Left renal cortex interstitium (tissue), 4 donors: ENCODE measurements around the gene TBC1D22A. TPM values are rescaled to one million over a fixed set of nuclear protein-coding genes. Genes with fewer than 3 reads are reported as not detected.

Experiments
- DNase-seq, 4 donors: peaks; one replicate each; pipeline ENCODE4 v3.0.0-alpha.2; 2013; ENCODE audit warnings: low read depth in 4 of 4, low spot score in 2 of 4, missing footprints in 1 of 4
- polyA plus RNA-seq, 4 donors: library from polyadenylated mRNA; unstranded; fragments of 120-200 nt; gene quantifications; one replicate each; pipeline ENCODE4 v1.2.1, GENCODE V29; 2013; ENCODE audit not compliant: insufficient read length in 4 of 4

TBC1D22A gene
- polyA plus RNA-seq, 4 donors, result 17.1 to 19.2 (median 18.4) TPM

DNA sequence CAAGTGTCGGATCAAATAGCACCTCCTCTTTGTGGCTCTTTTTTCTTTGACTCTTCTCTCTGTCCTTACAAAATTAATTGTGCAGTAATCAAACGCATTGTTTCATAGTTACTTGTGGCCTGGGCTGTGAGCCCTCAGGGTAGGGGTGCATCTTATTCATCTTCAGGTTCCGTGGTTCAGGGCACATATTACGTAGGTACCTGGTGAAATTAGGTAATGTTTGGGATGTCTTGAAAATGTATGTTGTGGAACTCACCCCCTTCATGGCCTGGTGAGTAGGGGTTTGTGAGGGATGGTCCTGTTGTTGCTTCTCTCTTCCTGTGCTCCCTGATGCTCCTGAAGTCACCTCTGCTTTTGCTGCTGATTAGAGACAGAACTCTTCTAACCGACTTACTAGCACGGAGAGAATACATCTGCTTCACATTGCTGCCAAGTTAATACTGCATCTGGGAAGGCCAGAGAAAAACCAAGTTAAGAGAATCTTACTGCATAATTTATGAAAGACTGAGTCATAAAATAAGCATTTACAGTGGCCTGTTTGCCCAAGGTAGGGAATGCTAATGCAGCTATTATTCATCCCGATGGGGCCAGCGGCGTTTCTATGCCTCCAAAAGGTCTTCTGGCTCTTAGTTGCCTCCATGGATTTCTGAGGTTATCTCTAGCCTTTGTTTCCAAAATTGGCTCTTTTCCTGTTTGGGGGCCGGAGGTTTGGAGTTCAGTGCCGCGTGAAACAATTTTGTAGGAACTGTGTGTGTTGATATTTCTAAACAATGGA is 66.9 kb downstream of the TBC1D22A start:
- no peak for DNase-seq

DNA sequence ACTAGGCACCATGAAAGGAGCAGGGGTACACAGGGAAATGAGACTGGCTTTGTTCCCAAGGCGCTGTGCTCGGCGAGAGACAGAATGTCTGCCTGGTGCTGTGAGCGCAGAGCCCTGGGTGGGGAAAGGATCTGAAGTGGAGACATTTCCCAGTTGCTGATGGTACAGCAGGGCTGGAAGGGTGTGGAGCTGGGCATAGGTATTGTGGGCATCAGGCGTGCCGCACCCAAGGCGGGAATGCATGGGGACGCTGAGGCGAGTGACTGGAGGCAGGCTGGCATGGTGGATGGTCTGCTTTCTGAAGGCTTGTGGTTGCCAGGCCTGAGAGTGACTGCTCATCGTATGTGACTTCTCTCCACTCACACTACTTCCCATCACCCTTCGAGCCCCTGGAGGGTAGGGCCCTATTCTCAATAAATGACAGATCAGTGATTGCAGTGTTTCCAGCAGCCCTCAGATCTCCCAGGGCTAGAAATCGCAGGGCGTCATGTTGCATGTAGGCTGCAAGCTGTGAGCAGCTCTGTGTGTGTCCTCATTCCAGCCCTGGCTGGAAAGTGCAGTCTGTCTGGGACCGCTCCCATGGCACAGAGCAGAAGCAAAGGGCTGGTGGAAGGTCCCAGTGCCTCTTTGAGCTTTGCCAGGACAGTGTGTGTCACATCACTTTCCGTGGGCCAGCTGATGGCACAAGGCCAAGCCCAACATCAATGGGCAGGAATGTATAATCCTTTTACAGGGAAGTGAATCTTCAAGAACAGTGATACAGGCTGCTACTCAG is 67.7 kb downstream of the TBC1D22A start:
- DNase-seq, result no peak

DNA sequence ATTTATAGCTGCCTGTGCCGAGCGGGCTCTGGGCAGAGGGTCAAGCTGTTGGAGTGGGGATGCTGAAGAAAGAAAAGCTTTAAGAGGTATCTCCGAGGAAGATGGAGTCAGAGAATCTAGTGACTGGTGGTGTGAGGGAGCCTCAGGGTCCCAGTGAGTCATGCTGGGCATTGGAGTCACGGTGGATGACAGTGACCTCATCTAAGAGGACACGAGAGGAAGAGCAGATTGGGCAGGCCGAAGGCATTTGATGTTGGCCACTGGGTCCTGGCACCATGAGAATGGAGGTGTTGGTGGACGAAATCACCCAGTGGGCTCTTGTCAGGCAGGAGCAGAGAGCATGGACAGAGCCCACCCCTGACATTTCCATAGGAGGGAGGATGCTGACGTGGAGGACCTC is 68.4 kb downstream of the TBC1D22A start:
- DNase-seq, result no peak

DNA sequence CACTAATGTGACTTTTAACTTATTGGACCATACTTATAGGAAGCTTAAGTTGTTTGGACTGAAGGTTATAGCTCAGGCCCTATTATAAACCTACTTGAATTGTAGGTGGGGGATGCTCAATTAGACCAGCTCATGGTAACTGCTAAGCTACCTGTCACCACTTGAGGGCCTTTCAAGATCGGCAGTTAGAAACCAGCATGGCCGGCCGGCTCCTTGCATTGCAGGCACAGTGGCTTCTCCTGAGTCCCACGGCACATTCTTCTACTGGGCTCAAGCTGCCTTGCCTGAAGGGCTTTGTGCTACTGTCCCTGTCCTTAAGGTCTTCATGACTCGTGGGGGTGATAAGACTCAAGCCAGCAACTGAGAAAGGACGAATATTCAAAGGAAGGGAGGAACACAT is 70.8 kb downstream of the TBC1D22A start:
- no peak for DNase-seq

DNA sequence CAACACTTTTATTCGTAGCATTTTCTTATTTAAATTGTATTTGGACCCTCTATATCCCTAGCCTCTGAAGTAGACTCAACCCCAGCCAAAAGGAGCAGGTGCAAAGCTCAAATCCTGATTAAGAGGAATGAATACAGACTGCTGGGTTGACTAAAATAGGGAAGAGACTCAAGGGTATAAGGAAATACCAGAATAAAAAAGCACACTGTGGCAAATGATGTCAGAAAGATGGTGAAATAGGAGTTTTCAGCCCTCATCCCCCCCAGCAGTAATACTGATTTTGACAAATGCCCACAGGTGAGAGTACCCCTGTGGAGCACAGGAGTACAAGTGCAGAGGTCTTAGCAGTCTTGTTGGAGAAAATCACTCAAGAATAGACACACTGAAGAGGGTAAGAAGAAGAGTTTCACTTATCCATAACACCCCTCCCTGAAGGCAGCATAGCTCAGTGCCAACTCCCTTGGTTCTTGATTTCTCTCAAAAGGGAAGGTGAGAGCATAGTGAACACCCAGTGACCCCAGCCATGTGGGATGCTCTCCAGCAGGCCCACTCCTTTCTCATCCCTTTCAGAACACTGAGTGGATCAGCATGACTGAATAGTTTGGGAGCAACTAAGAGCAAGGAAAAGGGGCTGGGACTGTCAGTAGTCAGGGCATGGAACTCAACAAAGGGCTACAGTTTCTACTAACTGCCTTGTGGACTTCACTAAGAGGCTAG is 71.7 kb downstream of the TBC1D22A start:
- no peak for DNase-seq

DNA sequence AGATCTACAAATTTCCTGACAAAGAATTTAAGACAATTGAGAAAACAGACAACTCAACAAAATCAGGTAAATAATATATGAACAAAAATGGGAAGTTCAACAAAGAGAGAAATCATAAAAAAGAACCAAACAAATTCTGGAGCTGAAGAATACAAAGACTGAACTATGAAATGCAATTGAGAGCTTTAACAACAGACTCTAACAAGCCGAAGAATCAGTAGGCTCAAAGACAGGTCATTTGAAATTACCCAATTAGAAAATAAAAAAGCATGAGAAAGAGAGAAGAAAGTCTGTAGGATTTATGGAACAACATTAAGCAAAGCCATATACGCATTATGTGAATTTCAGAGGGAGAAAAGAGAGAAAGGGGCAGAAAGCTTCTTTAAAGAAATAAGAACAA is 72.8 kb downstream of the TBC1D22A start:
- no peak for DNase-seq

DNA sequence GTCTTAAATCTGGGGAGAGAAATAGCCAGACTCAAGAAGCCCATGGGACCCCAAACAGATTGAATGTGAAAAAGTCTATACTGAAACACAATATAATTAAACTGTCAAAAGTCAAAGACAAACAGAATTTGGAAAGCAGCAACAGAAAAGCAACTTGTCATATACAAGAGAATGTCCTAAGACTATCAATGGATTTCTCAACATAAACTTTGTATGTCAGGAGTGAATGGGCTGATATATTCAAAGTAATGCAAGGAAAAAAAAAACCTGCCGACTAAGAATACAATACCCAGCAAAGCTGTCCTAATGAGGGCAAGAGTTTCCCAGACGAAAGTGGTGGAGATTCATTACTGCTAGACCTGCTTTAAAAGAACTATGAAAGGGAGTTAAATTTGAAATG is 73.2 kb downstream of the TBC1D22A start:
- DNase-seq, result no peak

DNA sequence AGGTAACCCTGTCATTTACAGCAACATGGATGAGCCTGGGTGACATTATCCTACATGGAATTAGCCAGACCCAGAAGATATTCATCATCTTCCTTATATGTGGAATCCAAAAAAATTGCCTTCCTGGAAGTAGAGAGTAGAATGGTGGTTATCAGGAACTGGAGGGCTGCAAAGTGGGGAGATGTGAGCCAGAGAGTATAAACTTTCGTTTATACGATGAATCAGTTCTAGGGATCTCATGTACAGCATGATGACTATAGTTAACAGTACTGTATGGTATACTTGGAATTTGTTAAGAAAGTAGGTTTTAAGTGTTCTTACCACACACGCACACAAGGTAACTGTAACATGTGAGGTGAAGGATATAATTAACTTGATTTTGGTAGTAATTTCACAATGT is 79.1 kb downstream of the TBC1D22A start:
- no peak for DNase-seq

DNA sequence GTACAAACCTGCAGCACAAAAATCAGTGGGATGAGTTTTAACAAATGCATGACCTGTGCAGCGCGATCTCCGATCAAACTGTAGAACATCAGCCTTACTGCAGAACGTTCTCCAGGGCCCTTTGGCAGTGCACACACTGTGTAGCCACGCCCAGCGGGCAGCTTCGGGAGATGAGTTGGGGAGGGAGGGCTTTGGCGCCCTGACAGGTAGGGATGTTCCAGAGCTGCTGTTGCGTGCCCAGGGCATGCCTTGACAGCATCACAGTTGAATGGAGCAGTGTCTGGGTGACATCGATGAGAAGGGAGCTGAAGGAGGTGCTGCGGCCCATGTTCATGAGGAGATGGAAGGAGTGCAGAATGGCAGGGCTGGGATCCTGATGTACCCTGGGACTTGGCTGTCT is 80.2 kb downstream of the TBC1D22A start:
- no peak for DNase-seq

DNA sequence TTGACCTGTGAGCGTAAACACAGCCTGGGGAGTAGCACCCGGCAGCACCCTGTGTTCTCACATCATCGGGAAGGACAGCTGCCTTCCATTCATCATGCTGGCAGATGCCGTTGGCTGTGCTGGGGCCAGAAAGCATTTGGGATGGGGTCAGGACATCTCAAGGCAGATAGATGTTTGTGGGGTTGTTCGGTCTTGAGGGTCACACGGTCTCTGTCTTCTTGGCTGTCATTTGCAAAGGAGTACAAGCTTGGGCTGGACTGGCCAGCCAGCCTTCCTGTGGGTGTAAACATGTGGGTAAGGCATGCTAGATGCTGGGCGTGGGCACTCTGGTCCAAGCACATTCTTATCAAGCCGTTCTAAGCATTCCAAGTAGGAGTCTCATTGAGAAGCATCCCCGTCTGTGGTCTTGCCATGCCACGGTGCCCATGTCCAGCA is 81.4 kb downstream of the TBC1D22A start:
- DNase-seq, result no peak

DNA sequence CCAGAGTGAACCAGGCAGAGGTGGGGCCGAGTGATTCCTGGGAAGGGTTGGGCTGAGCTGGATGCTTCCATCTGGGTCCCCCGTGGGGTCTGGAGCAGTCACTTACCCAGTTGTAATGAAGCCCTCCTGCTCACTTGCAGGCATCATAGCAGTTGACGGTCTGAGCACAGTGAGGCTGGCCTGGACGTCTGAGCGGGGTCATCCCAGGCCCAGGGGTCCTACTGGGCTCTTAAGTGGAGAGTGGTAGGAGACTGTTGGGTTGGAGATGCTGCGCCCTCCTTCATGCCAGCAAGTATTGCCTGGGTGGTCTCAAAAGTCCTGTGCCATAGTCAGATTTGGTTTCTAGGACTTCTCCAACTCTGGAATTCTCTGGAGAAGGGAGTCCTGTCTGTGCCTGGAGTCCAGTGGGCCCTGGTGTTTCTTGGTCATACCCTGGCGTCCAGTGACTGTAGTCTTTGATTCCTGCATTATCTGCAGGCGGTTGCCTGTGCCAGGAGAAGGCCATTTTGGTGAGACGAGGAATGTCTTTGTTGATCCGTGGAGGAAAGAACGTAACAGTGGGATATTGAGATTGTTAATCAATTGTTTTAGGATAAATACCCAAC is 82.3 kb downstream of the TBC1D22A start:
- DNase-seq, result no peak

DNA sequence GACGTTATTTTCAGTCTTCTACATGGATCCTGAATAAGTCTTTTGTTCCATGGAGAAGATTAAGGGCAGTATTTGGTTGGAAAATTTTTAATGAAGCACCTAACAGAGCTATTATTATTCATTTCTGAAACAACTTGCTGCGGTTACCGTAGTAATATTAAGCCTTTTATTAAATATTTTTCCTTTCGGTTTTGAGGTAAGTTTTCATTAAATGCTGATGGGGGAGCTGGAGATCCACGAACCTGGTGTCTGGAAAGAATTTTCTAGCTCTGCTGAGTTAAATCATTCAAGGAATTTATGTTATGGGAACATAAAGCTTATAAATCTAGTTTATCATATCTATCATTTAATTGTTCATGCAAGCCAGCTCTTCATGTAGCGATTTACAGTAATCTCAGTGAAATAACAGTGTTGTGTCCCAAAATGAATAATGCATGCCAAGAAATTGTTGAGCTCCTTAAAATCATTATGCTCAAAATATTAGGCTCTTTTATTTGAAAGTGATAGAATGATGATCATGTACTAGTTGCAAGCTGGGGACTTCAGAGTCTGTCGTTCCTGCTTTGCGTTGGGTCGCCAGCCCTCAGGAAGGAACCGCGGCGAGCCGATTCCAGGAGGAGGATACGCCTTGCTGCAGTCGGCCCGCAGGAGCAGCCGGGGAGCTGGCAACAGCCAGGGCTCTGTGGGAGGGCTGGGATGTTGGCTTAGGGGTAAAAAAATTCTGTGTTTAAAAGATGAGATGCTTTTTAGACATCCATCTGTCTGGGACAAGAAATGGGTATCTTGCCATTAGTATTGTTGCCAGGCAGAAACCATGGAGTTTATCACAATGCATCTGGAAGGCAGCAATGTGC is 83.1 kb downstream of the TBC1D22A start:
- no peak for DNase-seq

DNA sequence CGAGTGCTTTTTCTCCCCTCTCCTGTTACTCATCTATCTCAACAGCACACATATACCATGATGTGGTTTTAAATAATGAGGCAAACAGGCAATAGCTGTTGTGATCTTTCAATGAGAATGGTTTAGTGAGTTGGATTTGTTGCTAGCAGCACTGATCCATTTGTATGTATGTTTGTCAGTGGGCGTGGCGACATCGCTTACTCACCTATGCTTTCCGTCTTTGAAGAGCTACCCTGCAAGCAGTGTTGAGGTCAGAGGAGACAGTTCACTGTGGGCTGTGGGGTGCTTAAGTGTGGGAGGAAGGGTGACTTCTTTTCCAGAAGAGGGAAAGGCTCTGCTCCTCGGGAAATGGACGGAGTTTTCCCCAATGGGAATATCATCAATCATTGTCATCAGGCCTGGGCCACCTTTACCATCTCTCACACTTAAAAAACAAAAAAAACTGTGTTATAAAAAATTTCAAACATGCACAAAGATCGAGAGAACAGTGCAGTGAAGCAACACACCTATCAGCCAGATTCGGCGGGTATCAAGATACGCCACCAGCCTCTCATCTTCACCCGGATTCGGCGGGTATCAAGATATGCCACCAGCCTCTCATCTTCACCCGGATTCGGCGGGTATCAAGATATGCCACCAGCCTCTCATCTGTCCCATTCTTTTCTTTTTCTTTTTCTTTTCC is 83.8 kb downstream of the TBC1D22A start:
- DNase-seq, result no peak

DNA sequence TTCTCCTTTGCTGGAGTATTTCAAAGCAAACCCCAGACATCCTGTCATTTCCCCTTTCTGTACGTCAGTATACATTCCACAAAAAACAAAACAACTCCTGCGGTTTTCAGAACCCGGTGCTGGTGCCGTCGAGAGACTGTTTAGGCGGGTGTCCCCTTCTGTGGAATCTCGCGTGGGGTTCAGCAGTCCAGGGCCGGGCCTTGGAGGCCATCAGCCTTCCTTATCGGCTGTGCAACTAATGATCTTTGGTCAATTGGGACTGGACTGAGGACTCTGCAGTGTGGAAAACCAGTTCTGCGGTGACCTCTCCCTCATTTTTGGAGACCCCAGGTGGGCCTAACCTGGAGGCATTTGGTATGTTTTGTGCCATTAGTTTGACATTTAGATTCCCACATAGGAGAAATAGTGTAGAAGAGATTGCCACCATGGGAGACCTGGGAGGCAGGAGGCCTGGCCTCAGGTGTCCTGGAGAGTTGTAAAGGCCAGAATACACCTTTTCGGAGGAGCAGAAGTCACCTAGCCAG is 84.4 kb downstream of the TBC1D22A start:
- DNase-seq, result no peak

DNA sequence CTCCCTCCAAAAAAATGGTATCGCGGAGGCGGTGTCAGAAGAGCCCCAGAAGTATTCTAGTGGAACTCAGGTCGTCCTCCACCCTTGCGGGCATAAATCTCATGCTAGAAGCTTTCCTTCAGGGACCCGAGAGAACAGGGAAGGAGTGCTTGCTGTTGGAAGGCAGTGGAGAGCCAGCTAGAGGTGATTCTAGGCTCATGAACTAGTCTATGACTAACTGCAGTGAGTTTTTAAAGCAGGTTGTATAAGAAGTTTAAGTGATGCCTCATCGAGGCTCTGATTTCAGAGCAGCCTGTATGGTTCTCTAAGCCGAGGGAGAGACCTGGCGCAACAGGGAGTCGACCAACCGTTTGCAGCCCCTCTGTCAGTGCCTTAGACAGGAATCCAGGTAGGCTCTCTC is 85.7 kb downstream of the TBC1D22A start:
- DNase-seq, result no peak

DNA sequence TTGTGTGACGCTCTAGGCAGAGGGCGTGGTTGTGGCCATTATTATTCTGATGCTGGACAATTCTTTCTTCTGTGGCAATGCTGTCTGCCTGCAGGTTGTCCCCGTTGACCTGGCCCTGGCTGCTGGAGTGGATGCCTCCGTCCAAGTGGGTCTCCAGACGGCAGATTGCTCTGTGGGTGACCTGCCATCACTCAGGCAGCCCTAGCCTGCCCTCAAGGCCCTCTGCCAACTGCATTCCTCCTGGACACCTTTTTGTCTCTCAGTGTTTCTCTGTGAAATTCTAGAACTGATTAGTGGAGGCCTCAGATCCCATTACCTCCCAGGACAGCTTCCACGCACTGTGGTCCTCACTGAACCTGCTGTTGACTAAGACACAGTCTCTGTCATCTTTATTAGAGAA is 86.7 kb downstream of the TBC1D22A start:
- DNase-seq, result no peak

DNA sequence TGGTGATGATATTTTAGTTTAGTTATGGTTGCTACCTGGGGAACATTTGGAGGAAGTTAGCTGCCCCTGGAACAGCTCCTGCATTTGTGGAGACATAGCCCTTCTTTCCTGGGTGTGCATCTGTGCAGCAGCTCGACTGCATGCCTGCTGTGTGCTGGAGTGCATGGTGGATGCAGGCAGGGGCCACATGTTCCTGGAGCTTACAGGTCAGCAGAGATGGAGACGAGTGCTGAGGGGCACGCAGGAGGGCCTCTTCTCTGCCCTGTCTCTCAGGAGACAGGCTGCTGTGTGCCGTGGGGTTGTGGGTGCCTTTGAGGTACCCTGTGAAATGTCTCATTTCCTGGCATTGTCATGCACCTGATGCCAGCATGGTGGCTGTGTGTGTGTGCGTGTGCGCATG is 87.5 kb downstream of the TBC1D22A start:
- DNase-seq, result no peak

DNA sequence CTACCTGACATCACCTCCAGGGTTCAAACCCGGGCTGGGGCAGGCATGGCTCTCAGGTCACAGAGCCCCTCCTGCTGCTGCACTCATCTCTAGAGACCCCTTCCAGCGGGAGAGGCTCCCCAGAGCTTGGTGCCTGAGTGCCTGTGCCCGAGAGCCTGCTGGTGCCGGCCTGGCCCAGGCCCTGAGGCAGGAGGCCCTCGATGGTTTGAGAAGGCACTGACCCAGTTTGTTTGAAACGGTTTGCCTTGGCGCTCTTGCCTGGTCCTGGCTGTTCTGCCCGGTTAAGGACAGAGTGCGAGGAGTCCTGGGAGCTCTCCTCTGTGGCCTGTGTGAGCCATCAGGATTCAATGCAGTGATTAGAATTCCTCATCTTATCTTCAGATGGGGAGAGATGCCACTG is 88.9 kb downstream of the TBC1D22A start:
- DNase-seq, result no peak

DNA sequence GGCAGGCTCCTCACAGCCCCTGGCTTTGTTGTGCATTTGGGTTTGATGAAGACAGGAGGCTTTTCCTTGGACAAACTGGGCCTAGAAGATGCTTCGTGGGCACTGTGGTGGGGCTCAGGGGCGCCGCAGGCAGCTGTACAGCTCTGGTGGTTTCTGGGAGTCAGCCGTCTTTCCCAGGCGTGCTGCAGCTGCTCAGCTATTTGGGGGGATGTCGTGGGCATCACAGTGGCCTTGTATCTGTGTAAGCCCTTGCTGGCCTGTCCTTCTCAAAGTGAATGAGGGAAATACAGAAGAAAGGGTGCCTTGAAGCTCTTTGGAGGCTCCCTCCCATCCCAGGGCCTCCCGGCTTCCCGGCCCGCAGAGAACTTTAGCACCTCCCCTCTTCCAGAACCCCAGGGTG is 89.5 kb downstream of the TBC1D22A start:
- DNase-seq, result no peak
